ENCODE measurements around the gene LRP10. TPM values are rescaled to one million over a fixed set of nuclear protein-coding genes. Genes with fewer than 3 reads are reported as not detected.
"Not testable (repeated sequence)": the region's sequence is repeated elsewhere in the genome, so short reads cannot be mapped to it uniquely, and the experiment has no call there.

The LRP10 gene, protein sequence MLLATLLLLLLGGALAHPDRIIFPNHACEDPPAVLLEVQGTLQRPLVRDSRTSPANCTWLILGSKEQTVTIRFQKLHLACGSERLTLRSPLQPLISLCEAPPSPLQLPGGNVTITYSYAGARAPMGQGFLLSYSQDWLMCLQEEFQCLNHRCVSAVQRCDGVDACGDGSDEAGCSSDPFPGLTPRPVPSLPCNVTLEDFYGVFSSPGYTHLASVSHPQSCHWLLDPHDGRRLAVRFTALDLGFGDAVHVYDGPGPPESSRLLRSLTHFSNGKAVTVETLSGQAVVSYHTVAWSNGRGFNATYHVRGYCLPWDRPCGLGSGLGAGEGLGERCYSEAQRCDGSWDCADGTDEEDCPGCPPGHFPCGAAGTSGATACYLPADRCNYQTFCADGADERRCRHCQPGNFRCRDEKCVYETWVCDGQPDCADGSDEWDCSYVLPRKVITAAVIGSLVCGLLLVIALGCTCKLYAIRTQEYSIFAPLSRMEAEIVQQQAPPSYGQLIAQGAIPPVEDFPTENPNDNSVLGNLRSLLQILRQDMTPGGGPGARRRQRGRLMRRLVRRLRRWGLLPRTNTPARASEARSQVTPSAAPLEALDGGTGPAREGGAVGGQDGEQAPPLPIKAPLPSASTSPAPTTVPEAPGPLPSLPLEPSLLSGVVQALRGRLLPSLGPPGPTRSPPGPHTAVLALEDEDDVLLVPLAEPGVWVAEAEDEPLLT
- 11.0 TPM for polyA plus RNA-seq (2013, experiment 1 of 4)
- 9.9 TPM for polyA plus RNA-seq (2013, experiment 2 of 4)
- 8.2 TPM for polyA plus RNA-seq (2013, experiment 3 of 4)
- polyA plus RNA-seq (2013, experiment 4 of 4): 10.9 TPM

GRCh38 chr14:22871224-22872032 lies at the start of gene LRP10:
TSS of gene LRP10 (plus strand) at chr14:22871740. CDS start at chr14:22872304, 564 bp downstream.
- no peaks in the 10 kb centered on the region for H3K36me3 ChIP-seq (ENCODE audit: control insufficient read depth, insufficient read depth, low read length)
- H3K4me1 ChIP-seq (ENCODE audit: control insufficient read depth, insufficient read depth, low read length): peaks cover 7% of the 10 kb centered on the region
- WGBS, 2 experiments: 0% methylated on average over 50 of the region's 50 CpGs
- peak within 1 kb of the TSS; percentile 81 for H3K27ac ChIP-seq (ENCODE audit: insufficient read depth, low read depth, low read length, poor library complexity, severe bottlenecking)
- no peaks in the 10 kb centered on the region for H3K9me3 ChIP-seq (ENCODE audit: control insufficient read depth, low read length)
- H3K27me3 ChIP-seq (ENCODE audit: control insufficient read depth, insufficient read depth, low read length, poor library complexity, severe bottlenecking): no peaks in the 10 kb centered on the region
- H3K4me3 ChIP-seq (ENCODE audit: insufficient read depth, low read depth, low read length): peak within 1 kb of the TSS; percentile 79

GRCh38 chr14:22822016-22822570 lies 49.4 kb upstream of the LRP10 start:
- peak overlapping the region; percentile 37 for H3K4me3 ChIP-seq (ENCODE audit: insufficient read depth, low read depth, low read length)

GRCh38 chr14:22822571-22823098 lies 48.9 kb upstream of the LRP10 start:
- Histone ChIP-seq H3K36me3 (ENCODE audit: control insufficient read depth, insufficient read depth, low read length) (no peaks in the 10 kb centered on the region), H3K27ac (ENCODE audit: insufficient read depth, low read depth, low read length, poor library complexity, severe bottlenecking) (no peak overlapping the region), H3K4me1 (ENCODE audit: control insufficient read depth, insufficient read depth, low read length) (peaks cover 19% of the 10 kb centered on the region), H3K27me3 (ENCODE audit: control insufficient read depth, insufficient read depth, low read length, poor library complexity, severe bottlenecking) (peaks cover 47% of the 10 kb centered on the region), H3K4me3 (ENCODE audit: insufficient read depth, low read depth, low read length) (peak overlapping the region; percentile 37), H3K9me3 (ENCODE audit: control insufficient read depth, low read length) (no peaks in the 10 kb centered on the region)
- WGBS, 2 experiments: 0% methylated on average over 34 of the region's 34 CpGs

More at GRCh38 chr14:22822016-22822570, 49.4 kb upstream of the LRP10 start:
- peaks cover 47% of the 10 kb centered on the region for H3K27me3 ChIP-seq (ENCODE audit: control insufficient read depth, insufficient read depth, low read length, poor library complexity, severe bottlenecking)
- no peaks in the 10 kb centered on the region for H3K36me3 ChIP-seq (ENCODE audit: control insufficient read depth, insufficient read depth, low read length)
- H3K4me1 ChIP-seq (ENCODE audit: control insufficient read depth, insufficient read depth, low read length): peaks cover 19% of the 10 kb centered on the region
- no peaks in the 10 kb centered on the region for H3K9me3 ChIP-seq (ENCODE audit: control insufficient read depth, low read length)
- no peak overlapping the region for H3K27ac ChIP-seq (ENCODE audit: insufficient read depth, low read depth, low read length, poor library complexity, severe bottlenecking)
- 1% methylated on average over 32 of the region's 32 CpGs for whole genome bisulfite sequencing, 2 experiments

DNA sequence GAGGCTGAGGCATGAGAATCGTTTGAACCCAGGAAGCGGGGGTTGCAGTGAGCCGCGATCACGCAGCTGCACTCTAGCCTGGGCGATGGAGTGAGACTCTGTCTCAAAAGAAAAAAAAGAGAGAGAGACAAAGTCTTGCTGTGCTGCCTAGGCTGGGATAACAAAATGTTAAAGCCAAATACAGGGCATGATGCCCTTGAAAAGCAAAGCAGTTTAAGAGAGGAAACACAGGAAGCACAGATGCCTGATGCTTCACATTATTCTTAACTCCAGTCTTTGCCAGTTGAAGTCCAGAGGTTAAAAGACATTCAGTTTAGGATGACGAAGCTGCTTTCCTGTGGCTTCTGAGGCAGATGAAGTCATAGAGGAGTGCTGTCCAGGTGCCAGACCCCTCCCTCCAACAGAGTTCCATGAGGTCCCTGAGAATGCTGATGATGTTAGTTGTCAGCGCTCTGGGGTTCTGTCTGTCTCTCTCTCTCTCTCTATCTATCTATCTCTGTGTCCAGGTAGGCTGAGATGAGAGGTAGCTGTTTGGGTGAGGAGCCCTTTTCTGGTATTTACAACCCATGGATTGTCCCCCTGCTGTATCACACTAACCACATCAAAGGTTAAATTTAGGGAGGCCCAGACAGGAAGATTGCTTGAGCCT lies 46.7 kb upstream of the LRP10 start:
- Histone ChIP-seq H3K27me3 (ENCODE audit: control insufficient read depth, insufficient read depth, low read length, poor library complexity, severe bottlenecking) (peaks cover 41% of the 10 kb centered on the region), H3K4me3 (ENCODE audit: insufficient read depth, low read depth, low read length) (no peak overlapping the region), H3K9me3 (ENCODE audit: control insufficient read depth, low read length) (no peaks in the 10 kb centered on the region), H3K36me3 (ENCODE audit: control insufficient read depth, insufficient read depth, low read length) (no peaks in the 10 kb centered on the region), H3K27ac (ENCODE audit: insufficient read depth, low read depth, low read length, poor library complexity, severe bottlenecking) (no peak overlapping the region), H3K4me1 (ENCODE audit: control insufficient read depth, insufficient read depth, low read length) (peaks cover 14% of the 10 kb centered on the region)
- WGBS, 2 experiments: 84 to 87% methylated on average over 7 to 8 of the region's 8 CpGs

- not testable (repeated sequence) for H3K9me3 ChIP-seq (ENCODE audit: control insufficient read depth, low read length); H3K27me3 ChIP-seq (ENCODE audit: control insufficient read depth, insufficient read depth, low read length, poor library complexity, severe bottlenecking); H3K4me1 ChIP-seq (ENCODE audit: control insufficient read depth, insufficient read depth, low read length)
- Histone ChIP-seq H3K36me3 (ENCODE audit: control insufficient read depth, insufficient read depth, low read length) (peaks cover 12% of the 10 kb centered on the region), H3K27ac (ENCODE audit: insufficient read depth, low read depth, low read length, poor library complexity, severe bottlenecking) (peak overlapping the region; percentile 17), H3K4me3 (ENCODE audit: insufficient read depth, low read depth, low read length) (peak overlapping the region; percentile 88)
- 87% methylated on average over 10 to 12 of the region's 12 CpGs for WGBS, 2 experiments
Measured at GRCh38 chr14:22829076-22829660, 42.4 kb upstream of the LRP10 start.

GRCh38 chr14:22829661-22830442 lies 41.7 kb upstream of the LRP10 start, which contains the start of gene MRPL52:
TSS of gene MRPL52 (plus strand) at chr14:22829887. CDS start at chr14:22829913, 26 bp downstream.
- peaks cover 12% of the 10 kb centered on the region for H3K36me3 ChIP-seq (ENCODE audit: control insufficient read depth, insufficient read depth, low read length)
- peaks cover 5% of the 10 kb centered on the region for H3K4me1 ChIP-seq (ENCODE audit: control insufficient read depth, insufficient read depth, low read length)
- peak within 1 kb of the TSS; percentile 88 for H3K4me3 ChIP-seq (ENCODE audit: insufficient read depth, low read depth, low read length)
- H3K27ac ChIP-seq (ENCODE audit: insufficient read depth, low read depth, low read length, poor library complexity, severe bottlenecking): peak within 1 kb of the TSS; percentile 17
- no peaks in the 10 kb centered on the region for H3K9me3 ChIP-seq (ENCODE audit: control insufficient read depth, low read length)
- no peaks in the 10 kb centered on the region for H3K27me3 ChIP-seq (ENCODE audit: control insufficient read depth, insufficient read depth, low read length, poor library complexity, severe bottlenecking)
- 3% methylated on average over 41 of the region's 41 CpGs for WGBS, 2 experiments

- H3K27ac ChIP-seq (ENCODE audit: insufficient read depth, low read depth, low read length, poor library complexity, severe bottlenecking): no peak overlapping the region
- H3K36me3 ChIP-seq (ENCODE audit: control insufficient read depth, insufficient read depth, low read length): peaks cover 12% of the 10 kb centered on the region
- H3K9me3 ChIP-seq (ENCODE audit: control insufficient read depth, low read length): no peaks in the 10 kb centered on the region
- peaks cover 5% of the 10 kb centered on the region for H3K4me1 ChIP-seq (ENCODE audit: control insufficient read depth, insufficient read depth, low read length)
- no peaks in the 10 kb centered on the region for H3K27me3 ChIP-seq (ENCODE audit: control insufficient read depth, insufficient read depth, low read length, poor library complexity, severe bottlenecking)
- peak overlapping the region; percentile 88 for H3K4me3 ChIP-seq (ENCODE audit: insufficient read depth, low read depth, low read length)
- 36 to 40% methylated on average over 3 of the region's 3 CpGs for WGBS, 2 experiments
Measured at GRCh38 chr14:22830443-22831010, 41.0 kb upstream of the LRP10 start.

DNA sequence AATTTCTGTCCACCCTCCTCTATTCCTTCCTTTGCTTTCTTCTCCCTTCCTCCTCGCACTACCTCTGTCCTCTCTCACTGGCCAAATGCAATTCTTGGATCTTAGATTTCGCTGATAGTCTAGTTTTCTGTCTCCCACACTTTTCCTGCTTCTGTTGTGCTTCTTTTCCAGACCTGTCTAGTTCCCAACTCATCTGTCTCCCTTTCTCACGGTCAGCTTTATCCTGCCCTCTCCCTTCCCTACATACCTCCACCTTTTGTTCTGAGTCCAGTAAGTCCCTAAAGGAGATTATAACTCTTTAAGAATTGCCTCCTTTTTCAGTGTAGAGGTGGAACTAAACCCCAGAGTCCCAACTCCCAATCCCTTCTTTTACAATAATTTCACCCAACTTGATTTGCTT lies 36.0 kb upstream of the LRP10 start:
- Histone ChIP-seq H3K36me3 (ENCODE audit: control insufficient read depth, insufficient read depth, low read length) (peaks cover 12% of the 10 kb centered on the region), H3K9me3 (ENCODE audit: control insufficient read depth, low read length) (no peaks in the 10 kb centered on the region), H3K4me3 (ENCODE audit: insufficient read depth, low read depth, low read length) (no peak overlapping the region), H3K27me3 (ENCODE audit: control insufficient read depth, insufficient read depth, low read length, poor library complexity, severe bottlenecking) (peaks cover 22% of the 10 kb centered on the region), H3K27ac (ENCODE audit: insufficient read depth, low read depth, low read length, poor library complexity, severe bottlenecking) (no peak overlapping the region), H3K4me1 (ENCODE audit: control insufficient read depth, insufficient read depth, low read length) (peaks cover 15% of the 10 kb centered on the region)
- 86% methylated on average over 3 of the region's 3 CpGs for WGBS, 2 experiments
